ENCODE data around the gene PDCD7. TPM values are rescaled to one million over a fixed set of nuclear protein-coding genes. Genes with fewer than 3 reads are reported as not detected.
"Not testable (repeated sequence)": the region's sequence is repeated elsewhere in the genome, so short reads cannot be mapped to it uniquely, and the experiment has no call there.

Gene PDCD7
- total and polyA plus RNA-seq, 5 donors = 13.0 to 20.9 (median 15.9) TPM

GRCh38 chr15:65165875-65166274 is 32.3 kb upstream of the PDCD7 start:
- DNase-seq = no peak
- WGBS = 96% methylated on average over 2 of the region's 2 CpGs
- H3K4me1 ChIP-seq (ENCODE audit: control insufficient read depth, insufficient read depth, low read length) = peaks cover 1% of the 10 kb centered on the region
- H3K27ac ChIP-seq (ENCODE audit: low read length) = no peak overlapping the region
- intact Hi-C loops (cut with DNase I) = no loop called here
- H3K4me3 ChIP-seq (ENCODE audit: low read length) = no peak overlapping the region
- no peaks in the 10 kb centered on the region for H3K9me3 ChIP-seq (ENCODE audit: control insufficient read depth, low read length)
- no peak for ATAC-seq
- no peaks in the 10 kb centered on the region for H3K27me3 ChIP-seq (ENCODE audit: control insufficient read depth, insufficient read depth)

- 82% methylated on average over 1 of the region's 1 CpG for WGBS
- intact Hi-C loops (cut with DNase I) = no loop called here
- H3K9me3 ChIP-seq (ENCODE audit: control insufficient read depth, low read length) = no peaks in the 10 kb centered on the region
Measured at GRCh38 chr15:65164139-65164538, 30.5 kb upstream of the PDCD7 start.

GRCh38 chr15:65163041-65163440 is 29.4 kb upstream of the PDCD7 start:
- WGBS = 79% methylated on average over 4 of the region's 4 CpGs
- Histone ChIP-seq H3K4me3 (ENCODE audit: low read length) (no peak overlapping the region), H3K4me1 (ENCODE audit: control insufficient read depth, insufficient read depth, low read length) (peaks cover 1% of the 10 kb centered on the region), H3K27ac (ENCODE audit: low read length) (no peak overlapping the region), H3K27me3 (ENCODE audit: control insufficient read depth, insufficient read depth) (no peaks in the 10 kb centered on the region), H3K9me3 (ENCODE audit: control insufficient read depth, low read length) (no peaks in the 10 kb centered on the region)
- intact Hi-C loops (cut with DNase I) = no loop called here
- DNase-seq (no peak), ATAC-seq (no peak)

More at GRCh38 chr15:65164139-65164538, 30.5 kb upstream of the PDCD7 start:
- Histone ChIP-seq H3K4me1 (ENCODE audit: control insufficient read depth, insufficient read depth, low read length) (peaks cover 1% of the 10 kb centered on the region), H3K27ac (ENCODE audit: low read length) (no peak overlapping the region), H3K4me3 (ENCODE audit: low read length) (no peak overlapping the region), H3K27me3 (ENCODE audit: control insufficient read depth, insufficient read depth) (no peaks in the 10 kb centered on the region)
- ATAC-seq = no peak
- DNase-seq = no peak

- Histone ChIP-seq H3K9me3 (ENCODE audit: control insufficient read depth, low read length) (no peaks in the 10 kb centered on the region), H3K4me1 (ENCODE audit: control insufficient read depth, insufficient read depth, low read length) (no peaks in the 10 kb centered on the region), H3K4me3 (ENCODE audit: low read length) (no peak overlapping the region), H3K27me3 (ENCODE audit: control insufficient read depth, insufficient read depth) (no peaks in the 10 kb centered on the region), H3K27ac (ENCODE audit: low read length) (no peak overlapping the region)
- ATAC-seq (no peak), DNase-seq (no peak)
- intact Hi-C loops (cut with DNase I) = no loop called here
- WGBS = 63% methylated on average over 5 of the region's 5 CpGs
Measured at GRCh38 chr15:65156692-65157091, 23.1 kb upstream of the PDCD7 start.

- H3K4me1 ChIP-seq (ENCODE audit: control insufficient read depth, insufficient read depth, low read length) = no peaks in the 10 kb centered on the region
- ATAC-seq (no peak), DNase-seq (no peak)
- H3K9me3 ChIP-seq (ENCODE audit: control insufficient read depth, low read length) = no peaks in the 10 kb centered on the region
- no peaks in the 10 kb centered on the region for H3K27me3 ChIP-seq (ENCODE audit: control insufficient read depth, insufficient read depth)
- H3K27ac ChIP-seq (ENCODE audit: low read length) = no peak overlapping the region
- WGBS = 84% methylated on average over 6 of the region's 6 CpGs
- no peak overlapping the region for H3K4me3 ChIP-seq (ENCODE audit: low read length)
- intact Hi-C loops (cut with DNase I) = no loop called here
Measured at GRCh38 chr15:65154720-65155119, 21.1 kb upstream of the PDCD7 start.

GRCh38 chr15:65147902-65148301 is 14.3 kb upstream of the PDCD7 start:
- Histone ChIP-seq H3K9me3 (ENCODE audit: control insufficient read depth, low read length) (no peaks in the 10 kb centered on the region), H3K4me1 (ENCODE audit: control insufficient read depth, insufficient read depth, low read length) (no peaks in the 10 kb centered on the region), H3K27ac (ENCODE audit: low read length) (no peak overlapping the region), H3K4me3 (ENCODE audit: low read length) (no peak overlapping the region), H3K27me3 (ENCODE audit: control insufficient read depth, insufficient read depth) (no peaks in the 10 kb centered on the region)
- DNase-seq (no peak), ATAC-seq (no peak)
- 87% methylated on average over 3 of the region's 3 CpGs for WGBS
- intact Hi-C loops (cut with DNase I) = no loop called here

GRCh38 chr15:65146438-65146837 is 12.8 kb upstream of the PDCD7 start:
- DNase-seq (peak in 1 of 3 donors; percentile 16), ATAC-seq (no peak)
- Histone ChIP-seq H3K9me3 (ENCODE audit: control insufficient read depth, low read length) (no peaks in the 10 kb centered on the region), H3K4me1 (ENCODE audit: control insufficient read depth, insufficient read depth, low read length) (no peaks in the 10 kb centered on the region), H3K27ac (ENCODE audit: low read length) (no peak overlapping the region), H3K4me3 (ENCODE audit: low read length) (no peak overlapping the region), H3K27me3 (ENCODE audit: control insufficient read depth, insufficient read depth) (no peaks in the 10 kb centered on the region)
- WGBS = 86% methylated on average over 4 of the region's 4 CpGs
- intact Hi-C loops (cut with DNase I) = no loop called here

- not testable (repeated sequence) for H3K9me3 ChIP-seq (ENCODE audit: control insufficient read depth, low read length); ATAC-seq
Measured at GRCh38 chr15:65138631-65139030, 5.0 kb upstream of the PDCD7 start.

GRCh38 chr15:65137893-65138292 is 4.3 kb upstream of the PDCD7 start:
- DNase-seq; ATAC-seq; H3K27me3 ChIP-seq (ENCODE audit: control insufficient read depth, insufficient read depth); H3K9me3 ChIP-seq (ENCODE audit: control insufficient read depth, low read length); intact Hi-C loops (cut with DNase I); H3K4me3 ChIP-seq (ENCODE audit: low read length); H3K4me1 ChIP-seq (ENCODE audit: control insufficient read depth, insufficient read depth, low read length); H3K27ac ChIP-seq (ENCODE audit: low read length): not testable (repeated sequence)
- WGBS = 94% methylated on average over 4 of the region's 4 CpGs

More at GRCh38 chr15:65138631-65139030, 5.0 kb upstream of the PDCD7 start:
- WGBS = 94% methylated on average over 6 of the region's 6 CpGs
- H3K4me1 ChIP-seq (ENCODE audit: control insufficient read depth, insufficient read depth, low read length); H3K27ac ChIP-seq (ENCODE audit: low read length); DNase-seq; H3K27me3 ChIP-seq (ENCODE audit: control insufficient read depth, insufficient read depth); H3K4me3 ChIP-seq (ENCODE audit: low read length); intact Hi-C loops (cut with DNase I): not testable (repeated sequence)

GRCh38 chr15:65137089-65137488 is 3.5 kb upstream of the PDCD7 start:
- H3K4me3 ChIP-seq (ENCODE audit: low read length); intact Hi-C loops (cut with DNase I); H3K4me1 ChIP-seq (ENCODE audit: control insufficient read depth, insufficient read depth, low read length); ATAC-seq; H3K9me3 ChIP-seq (ENCODE audit: control insufficient read depth, low read length); DNase-seq; H3K27ac ChIP-seq (ENCODE audit: low read length); H3K27me3 ChIP-seq (ENCODE audit: control insufficient read depth, insufficient read depth): not testable (repeated sequence)
- WGBS = 92% methylated on average over 7 of the region's 7 CpGs

- DNase-seq (peak in 1 of 3 donors; percentile 38), ATAC-seq (peak in 1 of 2 donors; percentile 7)
- Histone ChIP-seq H3K27ac (ENCODE audit: low read length) (no peak overlapping the region), H3K9me3 (ENCODE audit: control insufficient read depth, low read length) (no peaks in the 10 kb centered on the region), H3K27me3 (ENCODE audit: control insufficient read depth, insufficient read depth) (no peaks in the 10 kb centered on the region), H3K4me3 (ENCODE audit: low read length) (no peak overlapping the region), H3K4me1 (ENCODE audit: control insufficient read depth, insufficient read depth, low read length) (peaks cover 3% of the 10 kb centered on the region)
- WGBS = 92% methylated on average over 8 of the region's 8 CpGs
- intact Hi-C loops (cut with DNase I) = no loop called here
Measured at GRCh38 chr15:65134538-65134937, 930 bp upstream of the PDCD7 start.

GRCh38 chr15:65132878-65133547 is 595 bp downstream of the PDCD7 start:
- peak; percentile 39 to 70 (median 67) for DNase-seq
- Histone ChIP-seq H3K4me1 (ENCODE audit: control insufficient read depth, insufficient read depth, low read length) (peaks cover 3% of the 10 kb centered on the region), H3K4me3 (ENCODE audit: low read length) (peak overlapping the region; percentile 97), H3K9me3 (ENCODE audit: control insufficient read depth, low read length) (no peaks in the 10 kb centered on the region), H3K27me3 (ENCODE audit: control insufficient read depth, insufficient read depth) (no peaks in the 10 kb centered on the region), H3K27ac (ENCODE audit: low read length) (peak overlapping the region; percentile 83)
- intact Hi-C loops (cut with DNase I) = no loop called here
- WGBS = under 1% methylated on average over 93 of the region's 93 CpGs
- peak; percentile 59 to 67 for ATAC-seq
